GM12891 (cell line): ENCODE data around the gene FANK1.

Experiments
- POLR2A ChIP-seq: IDR thresholded peaks from 2 replicates; pipeline ENCODE4 v1.6.1; 2011; ENCODE audit warnings: low read depth, low read length, control low read depth
- POLR2AphosphoS5 ChIP-seq: IDR thresholded peaks from 2 replicates; pipeline ENCODE4 v1.6.1; 2011; ENCODE audit warnings: low read depth, low read length, control low read depth
- SPI1 ChIP-seq: IDR thresholded peaks from 2 replicates; pipeline ENCODE4 v1.6.1; 2011; ENCODE audit warnings: low read depth, low read length, control low read depth
- TAF1 ChIP-seq: IDR thresholded peaks from 2 replicates; pipeline ENCODE4 v1.6.1; 2011; ENCODE audit warnings: low read depth, low read length, control low read depth

DNA sequence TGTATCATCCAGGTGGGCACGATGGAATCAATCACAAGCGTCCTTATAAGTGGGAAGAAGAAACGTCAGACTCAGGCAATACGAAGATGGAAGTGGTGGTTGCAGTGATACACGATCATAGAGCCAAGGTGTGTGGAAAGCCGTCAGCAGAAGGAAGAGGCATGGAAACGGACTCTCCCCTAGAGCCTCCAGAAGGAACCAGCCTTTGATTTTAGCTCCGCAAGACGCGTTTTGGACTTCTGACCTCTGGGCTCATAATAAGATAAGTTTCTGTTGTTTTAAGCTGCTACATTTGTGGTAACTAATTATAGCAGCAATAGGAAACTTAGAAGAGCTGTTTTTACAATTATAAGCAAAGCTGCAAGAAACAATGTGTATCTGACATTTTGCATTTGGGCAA lies 14.8 kb downstream of the FANK1 start:
- no peak for TF ChIP-seq POLR2AphosphoS5
- TF ChIP-seq POLR2A, result no peak
- TF ChIP-seq TAF1, result no peak
- TF ChIP-seq SPI1, result no peak
